Coronary artery (tissue), 2 donors: ENCODE results near the gene HEPHL1.

Experiments used
- DNase-seq: peaks from one replicate; pipeline ENCODE4 v3.0.0-alpha.2; 2017; ENCODE audit warnings: low spot score
- H3K27ac ChIP-seq, 2 donors: fragments of 200-600 bp; sonication (generic); one replicate each; pipeline ENCODE4 v1.5.1; 2016 to 2019
- H3K4me3 ChIP-seq: fragments of 200-600 bp; sonication (generic); 2 replicates; pipeline ENCODE4 v1.5.1; 2016; ENCODE audit warnings: mild to moderate bottlenecking, moderate library complexity
- TF ChIP-seq, protein P1 (sequence below): fragments of 200-600 bp; sonication (generic); IDR thresholded peaks from one replicate; pipeline ENCODE4 v1.5.1; 2019; ENCODE audit warnings: antibody characterized with exemption

Gene HEPHL1

DNA sequence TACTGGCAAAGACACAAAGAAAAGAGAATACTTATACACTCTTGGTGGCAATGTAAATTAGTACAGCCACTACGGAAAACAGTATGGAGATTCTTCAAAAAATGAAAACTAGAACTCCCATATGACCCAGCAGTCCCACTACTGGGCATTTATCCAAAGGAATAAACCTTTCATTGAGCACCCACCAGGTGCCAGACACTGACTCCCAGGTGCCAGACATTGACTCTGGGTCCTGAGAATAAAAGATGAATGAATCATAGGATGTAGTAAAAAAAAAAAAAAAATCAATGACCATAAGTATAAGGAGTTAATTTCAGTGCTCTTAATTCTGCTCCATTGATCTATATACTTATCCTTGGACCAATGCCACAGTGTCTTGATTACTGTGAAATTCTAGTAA lies 28.2 kb downstream of the HEPHL1 start:
- no peak for DNase-seq
- TF ChIP-seq, protein P1, sequence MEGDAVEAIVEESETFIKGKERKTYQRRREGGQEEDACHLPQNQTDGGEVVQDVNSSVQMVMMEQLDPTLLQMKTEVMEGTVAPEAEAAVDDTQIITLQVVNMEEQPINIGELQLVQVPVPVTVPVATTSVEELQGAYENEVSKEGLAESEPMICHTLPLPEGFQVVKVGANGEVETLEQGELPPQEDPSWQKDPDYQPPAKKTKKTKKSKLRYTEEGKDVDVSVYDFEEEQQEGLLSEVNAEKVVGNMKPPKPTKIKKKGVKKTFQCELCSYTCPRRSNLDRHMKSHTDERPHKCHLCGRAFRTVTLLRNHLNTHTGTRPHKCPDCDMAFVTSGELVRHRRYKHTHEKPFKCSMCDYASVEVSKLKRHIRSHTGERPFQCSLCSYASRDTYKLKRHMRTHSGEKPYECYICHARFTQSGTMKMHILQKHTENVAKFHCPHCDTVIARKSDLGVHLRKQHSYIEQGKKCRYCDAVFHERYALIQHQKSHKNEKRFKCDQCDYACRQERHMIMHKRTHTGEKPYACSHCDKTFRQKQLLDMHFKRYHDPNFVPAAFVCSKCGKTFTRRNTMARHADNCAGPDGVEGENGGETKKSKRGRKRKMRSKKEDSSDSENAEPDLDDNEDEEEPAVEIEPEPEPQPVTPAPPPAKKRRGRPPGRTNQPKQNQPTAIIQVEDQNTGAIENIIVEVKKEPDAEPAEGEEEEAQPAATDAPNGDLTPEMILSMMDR = no peak
- no peak overlapping the region for H3K27ac ChIP-seq
- no peak overlapping the region for H3K4me3 ChIP-seq

DNA sequence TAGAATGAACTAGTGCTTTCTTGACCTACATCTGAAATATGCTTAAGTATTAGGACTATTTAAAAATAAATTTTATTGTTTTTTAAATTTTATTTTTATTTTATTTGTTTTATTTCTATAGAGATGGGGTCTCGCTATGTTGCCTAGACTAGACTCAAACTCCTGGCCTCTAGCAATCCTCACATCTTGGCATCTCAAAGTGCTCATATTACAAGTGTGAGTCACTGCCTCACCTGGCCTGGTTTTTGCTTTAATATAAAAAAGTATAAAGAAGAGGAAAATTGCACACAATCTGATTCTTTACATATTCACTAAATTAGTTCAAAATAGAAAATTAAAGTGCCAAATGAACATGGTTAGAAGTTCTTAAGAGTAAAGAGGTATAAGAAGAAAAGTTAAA lies 37.5 kb downstream of the HEPHL1 start:
- no peak overlapping the region for H3K27ac ChIP-seq
- DNase-seq = no peak
- no peak overlapping the region for H3K4me3 ChIP-seq
- TF ChIP-seq, protein P1 = no peak

DNA sequence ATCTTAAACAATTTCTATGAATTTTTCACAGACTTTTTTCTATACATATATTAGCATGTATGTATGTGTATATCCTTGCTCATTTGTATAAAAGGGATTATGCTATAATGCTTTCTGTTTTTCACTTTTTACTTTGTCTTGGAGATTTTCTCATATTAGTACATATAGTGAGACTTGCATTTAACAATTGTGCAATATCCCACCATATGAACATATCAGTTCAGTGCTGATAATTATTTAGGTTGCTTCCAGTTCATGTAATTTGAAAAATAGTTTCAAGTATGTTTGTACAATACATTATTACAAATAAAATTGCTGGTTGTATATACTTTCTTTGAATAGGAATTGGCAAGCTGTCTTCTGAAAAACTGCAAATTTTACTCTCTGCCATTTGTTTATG lies 37.9 kb downstream of the HEPHL1 start:
- DNase-seq = no peak
- TF ChIP-seq, protein P1 = no peak
- H3K4me3 ChIP-seq = no peak overlapping the region
- no peak overlapping the region for H3K27ac ChIP-seq

DNA sequence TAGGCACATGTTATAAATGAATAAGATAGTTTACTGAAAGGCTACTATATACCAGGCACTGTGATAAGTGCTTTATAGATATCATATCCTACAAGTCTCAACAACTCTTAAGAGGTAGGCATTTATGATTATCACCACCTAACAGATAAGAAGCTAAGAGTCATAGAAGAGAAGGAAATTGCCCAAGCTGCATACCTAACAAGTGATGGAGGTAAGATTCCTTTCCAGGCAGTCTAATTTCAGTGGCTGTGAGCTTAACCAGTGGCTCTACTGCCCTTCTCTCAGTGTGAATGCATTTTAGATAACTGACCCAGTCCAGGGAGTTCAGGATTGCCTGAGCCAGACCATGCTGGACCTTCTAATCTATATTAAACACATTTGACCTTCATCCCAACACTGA lies 39.2 kb downstream of the HEPHL1 start:
- no peak for DNase-seq
- H3K27ac ChIP-seq = no peak overlapping the region
- TF ChIP-seq, protein P1 = no peak
- no peak overlapping the region for H3K4me3 ChIP-seq

DNA sequence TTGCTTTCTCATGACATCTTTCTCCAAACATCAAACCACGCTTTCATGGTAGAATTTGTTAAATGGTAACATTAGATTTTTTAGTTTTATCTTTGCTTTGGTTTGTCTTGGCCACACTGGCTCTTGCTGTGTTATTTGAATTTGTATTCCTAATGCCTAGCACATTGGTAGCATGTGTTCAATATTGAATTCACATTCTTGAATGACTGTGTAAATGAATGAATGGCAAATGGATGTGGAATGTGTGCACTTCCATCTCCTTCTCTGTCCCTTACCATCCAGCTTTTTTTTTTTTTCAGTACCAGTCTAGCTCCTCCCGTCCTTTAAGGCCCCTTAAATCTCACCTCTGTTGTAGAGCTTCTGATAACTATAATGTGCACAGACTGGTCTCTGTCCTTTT lies 41.2 kb downstream of the HEPHL1 start:
- TF ChIP-seq, protein P1 = no peak
- no peak overlapping the region for H3K4me3 ChIP-seq

DNA sequence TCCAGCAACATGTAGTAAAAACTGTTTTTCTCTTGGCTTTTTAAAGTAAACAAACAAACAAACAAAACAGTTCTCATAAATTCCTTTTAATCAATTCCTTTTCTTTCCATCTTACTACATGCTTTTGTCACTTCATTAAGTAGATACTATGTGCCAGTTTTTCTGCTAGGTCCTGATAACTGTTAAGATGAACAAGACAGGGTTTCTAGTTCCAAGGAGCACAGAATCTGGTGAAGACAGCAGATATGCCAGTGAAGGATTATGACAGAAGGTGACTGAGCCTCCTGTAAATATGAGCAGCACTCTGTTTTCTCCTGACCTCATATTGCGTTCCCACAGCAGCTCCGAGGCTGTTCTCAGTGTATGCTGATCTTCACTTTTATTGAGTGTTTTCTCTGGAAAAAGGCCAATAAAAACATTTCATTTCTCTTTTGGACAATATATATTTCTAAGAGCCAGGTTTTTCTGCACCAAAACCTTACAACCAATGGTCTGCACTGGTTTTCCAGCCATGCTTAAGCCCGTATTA lies 45.8 kb downstream of the HEPHL1 start:
- TF ChIP-seq, protein P1 = no peak
- DNase-seq = no peak
- H3K4me3 ChIP-seq = no peak overlapping the region
- no peak overlapping the region for H3K27ac ChIP-seq

More for the DNA sequence above, 41.2 kb downstream of the HEPHL1 start:
- H3K27ac ChIP-seq = no peak overlapping the region
- no peak for DNase-seq

DNA sequence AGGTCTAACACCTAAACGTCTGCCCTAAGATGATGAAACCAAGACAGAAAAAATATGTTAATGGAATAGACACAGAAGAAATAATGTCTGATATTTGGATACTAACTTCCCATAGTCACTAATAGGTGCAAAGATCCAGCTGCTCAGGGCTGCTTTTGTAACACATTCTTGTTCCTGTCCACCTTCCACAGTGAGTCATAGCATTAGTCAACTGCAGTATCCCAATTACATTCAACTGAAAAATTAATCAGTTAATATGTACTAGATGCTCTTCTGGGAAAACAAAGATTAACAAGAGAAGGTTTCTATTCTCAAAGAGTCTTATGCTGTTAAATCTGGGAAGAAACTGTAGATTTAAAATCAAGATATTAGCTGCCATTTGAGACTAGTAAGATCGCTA lies 47.6 kb downstream of the HEPHL1 start:
- Histone ChIP-seq H3K27ac (no peak overlapping the region), H3K4me3 (no peak overlapping the region)
- TF ChIP-seq, protein P1 = no peak
- no peak for DNase-seq
